OCI-LY3 (cell line): ENCODE data around the gene CDA.

Experiments used
- H2AFZ ChIP-seq: fragments of 200-600, 300-600 bp; shearing (Covaris generic); 2 replicates; pipeline ENCODE4 v1.6.0; 2014; ENCODE audit warnings: antibody characterized with exemption, low read depth, low read length
- H3K27ac ChIP-seq: fragments of 200-600, 300-600 bp; sonication (generic); 2 replicates; pipeline ENCODE4 v1.5.1; 2014; ENCODE audit warnings: mild to moderate bottlenecking, low read length, moderate library complexity, mixed read lengths
- H3K27me3 ChIP-seq: fragments of 200-600, 300-600 bp; sonication (generic); 2 replicates; pipeline ENCODE4 v1.6.1; 2014; ENCODE audit warnings: low read depth, low read length, mixed read lengths
- H3K36me3 ChIP-seq: fragments of 200-600, 300-600 bp; sonication (generic); replicated peaks from 2 replicates; pipeline ENCODE3; 2014; ENCODE audit warnings: low read depth, low read length, mixed read lengths
- H3K4me1 ChIP-seq: fragments of 300-600, 200-600 bp; sonication (generic); 2 replicates; pipeline ENCODE4 v1.6.1; 2014; ENCODE audit warnings: low read length, mixed read lengths
- H3K4me2 ChIP-seq: fragments of 200-600, 300-600 bp; sonication (generic); 2 replicates; pipeline ENCODE4 v1.6.1; 2014; ENCODE audit warnings: low read length, mixed read lengths
- H3K4me3 ChIP-seq: fragments of 300-600, 200-600 bp; sonication (generic); 2 replicates; pipeline ENCODE4 v1.5.1; 2014; ENCODE audit warnings: antibody characterized with exemption, mild to moderate bottlenecking, low read length, moderate library complexity
- H3K79me2 ChIP-seq: fragments of 300-600, 200-600 bp; shearing (Covaris generic); 2 replicates; pipeline ENCODE4 v1.6.1; 2014; ENCODE audit warnings: mild to moderate bottlenecking, low read length, mixed read lengths
- H3K9ac ChIP-seq: fragments of 300-600, 200-600 bp; shearing (Covaris generic); 2 replicates; pipeline ENCODE4 v1.6.0; 2014; ENCODE audit warnings: mild to moderate bottlenecking, low read length, moderate library complexity
- H3K9me3 ChIP-seq: fragments of 200-600, 300-600 bp; shearing (Covaris generic); 2 replicates; pipeline ENCODE4 v1.6.1; 2014; ENCODE audit warnings: low read length, mixed read lengths; ENCODE audit not compliant: insufficient read depth
- H4K20me1 ChIP-seq: fragments of 200-600, 300-600 bp; sonication (generic); 2 replicates; pipeline ENCODE4 v1.6.1; 2016; ENCODE audit warnings: low read length, mixed read lengths; ENCODE audit not compliant: insufficient read depth
- EZH2phosphoT487 ChIP-seq: fragments of 200-600 bp; shearing (Covaris generic); IDR thresholded peaks from 2 replicates; pipeline ENCODE4 v1.6.1; 2018; ENCODE audit warnings: antibody characterized with exemption, mixed run types, low read depth
- TF ChIP-seq, protein P1 (sequence below): fragments of 200-600, 300-600 bp; sonication (generic); IDR thresholded peaks from 2 replicates; pipeline ENCODE4 v1.5.1; 2014; ENCODE audit warnings: antibody characterized with exemption, low read length, low read depth

Gene CDA

DNA sequence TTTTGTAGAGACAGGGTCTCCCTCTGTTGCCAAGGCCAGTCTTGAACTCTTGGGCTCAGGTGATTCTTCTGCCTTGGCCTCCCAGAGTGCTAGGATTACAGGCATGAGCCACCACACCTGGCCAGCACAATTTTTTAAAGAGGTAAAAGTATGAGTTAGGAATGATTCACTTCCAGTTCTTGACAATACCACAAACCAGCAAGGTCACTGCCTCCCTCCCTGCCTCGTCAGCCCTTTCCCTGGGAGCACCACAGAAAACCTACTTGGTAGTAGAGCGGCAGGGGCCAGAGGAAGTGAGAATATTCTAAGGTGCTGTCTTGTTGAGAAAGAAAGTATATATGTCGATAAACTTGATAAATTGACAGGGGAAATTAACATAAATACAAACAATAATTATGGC, 10.8 kb upstream of the CDA start:
- H3K9ac ChIP-seq, result no peak overlapping the region
- no peaks in the 10 kb centered on the region for H3K4me1 ChIP-seq
- H3K4me2 ChIP-seq, result no peak overlapping the region
- H3K36me3 ChIP-seq, result no peaks in the 10 kb centered on the region
- H3K4me3 ChIP-seq, result no peak overlapping the region
- no peak for TF ChIP-seq EZH2phosphoT487
- TF ChIP-seq, protein P1, sequence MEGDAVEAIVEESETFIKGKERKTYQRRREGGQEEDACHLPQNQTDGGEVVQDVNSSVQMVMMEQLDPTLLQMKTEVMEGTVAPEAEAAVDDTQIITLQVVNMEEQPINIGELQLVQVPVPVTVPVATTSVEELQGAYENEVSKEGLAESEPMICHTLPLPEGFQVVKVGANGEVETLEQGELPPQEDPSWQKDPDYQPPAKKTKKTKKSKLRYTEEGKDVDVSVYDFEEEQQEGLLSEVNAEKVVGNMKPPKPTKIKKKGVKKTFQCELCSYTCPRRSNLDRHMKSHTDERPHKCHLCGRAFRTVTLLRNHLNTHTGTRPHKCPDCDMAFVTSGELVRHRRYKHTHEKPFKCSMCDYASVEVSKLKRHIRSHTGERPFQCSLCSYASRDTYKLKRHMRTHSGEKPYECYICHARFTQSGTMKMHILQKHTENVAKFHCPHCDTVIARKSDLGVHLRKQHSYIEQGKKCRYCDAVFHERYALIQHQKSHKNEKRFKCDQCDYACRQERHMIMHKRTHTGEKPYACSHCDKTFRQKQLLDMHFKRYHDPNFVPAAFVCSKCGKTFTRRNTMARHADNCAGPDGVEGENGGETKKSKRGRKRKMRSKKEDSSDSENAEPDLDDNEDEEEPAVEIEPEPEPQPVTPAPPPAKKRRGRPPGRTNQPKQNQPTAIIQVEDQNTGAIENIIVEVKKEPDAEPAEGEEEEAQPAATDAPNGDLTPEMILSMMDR, result no peak
- H3K27me3 ChIP-seq, result 0 out of 2 replicates have a peak, but pooled peaks cover 4% of the 10 kb centered on the region
- H4K20me1 ChIP-seq, result no peaks in the 10 kb centered on the region
- H3K9me3 ChIP-seq, result no peaks in the 10 kb centered on the region
- H2AFZ ChIP-seq, result no peak overlapping the region
- H3K27ac ChIP-seq, result no peak overlapping the region
- no peaks in the 10 kb centered on the region for H3K79me2 ChIP-seq

- no peaks in the 10 kb centered on the region for H3K9me3 ChIP-seq
- H3K36me3 ChIP-seq, result no peaks in the 10 kb centered on the region
- H3K4me3 ChIP-seq, result no peak overlapping the region
- no peaks in the 10 kb centered on the region for H3K4me1 ChIP-seq
- H3K27me3 ChIP-seq, result no peaks in the 10 kb centered on the region
- H4K20me1 ChIP-seq, result no peaks in the 10 kb centered on the region
- no peak overlapping the region for H3K9ac ChIP-seq
- H3K27ac ChIP-seq, result no peak overlapping the region
- H2AFZ ChIP-seq, result no peak overlapping the region
- H3K79me2 ChIP-seq, result no peaks in the 10 kb centered on the region
- TF ChIP-seq, protein P1, result no peak
- TF ChIP-seq EZH2phosphoT487, result no peak
- H3K4me2 ChIP-seq, result no peak overlapping the region
These were observed 10.0 kb upstream of the CDA start for GRCh38 chr1:20578721-20579395.

- no peaks in the 10 kb centered on the region for H3K36me3 ChIP-seq
- H3K4me1 ChIP-seq, result no peaks in the 10 kb centered on the region
- H3K9ac ChIP-seq, result no peak overlapping the region
- H3K4me3 ChIP-seq, result no peak overlapping the region
- TF ChIP-seq EZH2phosphoT487, result no peak
- TF ChIP-seq, protein P1, result no peak
- no peak overlapping the region for H2AFZ ChIP-seq
- H3K79me2 ChIP-seq, result no peaks in the 10 kb centered on the region
- H3K9me3 ChIP-seq, result no peaks in the 10 kb centered on the region
- H4K20me1 ChIP-seq, result no peaks in the 10 kb centered on the region
- no peak overlapping the region for H3K27ac ChIP-seq
- H3K4me2 ChIP-seq, result no peak overlapping the region
- H3K27me3 ChIP-seq, result peaks cover 3% of the 10 kb centered on the region; the same call in 1 of the 2 replicates
These were observed 4.0 kb upstream of the CDA start for GRCh38 chr1:20584890-20585289.

GRCh38 chr1:20586953-20587660, 1.8 kb upstream of the CDA start:
- no peak overlapping the region for H3K4me2 ChIP-seq
- no peaks in the 10 kb centered on the region for H3K36me3 ChIP-seq
- H3K9me3 ChIP-seq, result no peaks in the 10 kb centered on the region
- H3K4me1 ChIP-seq, result no peaks in the 10 kb centered on the region
- peaks cover 5% of the 10 kb centered on the region; the same call in 1 of the 2 replicates for H3K27me3 ChIP-seq
- TF ChIP-seq, protein P1, result no peak
- TF ChIP-seq EZH2phosphoT487, result no peak
- H3K79me2 ChIP-seq, result no peaks in the 10 kb centered on the region
- no peak overlapping the region for H3K4me3 ChIP-seq
- no peak overlapping the region for H2AFZ ChIP-seq
- H3K27ac ChIP-seq, result no peak overlapping the region
- H3K9ac ChIP-seq, result no peak overlapping the region
- no peaks in the 10 kb centered on the region for H4K20me1 ChIP-seq
